GM12878 (cell line): ENCODE data around the gene CXorf66. TPM values are rescaled to one million over a fixed set of nuclear protein-coding genes. Genes with fewer than 3 reads are reported as not detected.

Experiments
- ATAC-seq: fragments of 200-7000 bp; cut with Tn5 transposase; 3 replicates; pipeline ENCODE4 v1.9.1; 2020; ENCODE audit warnings: mild to moderate bottlenecking, moderate library complexity
- BruUV-seq: library from RNA; stranded (reverse); fragments of 400-500 nt; replicated peaks from 2 replicates; lab custom pipeline; 2021; lab: Mats Ljungman, UMichigan
- CTCF ChIA-PET: fragments of 300-600 bp; sonication (Branson Sonifier 250); formaldehyde crosslinking; extraction: SDS; loops from one replicate; lab custom pipeline; 2021; ENCODE audit warnings: inconsistent platforms; lab: Yijun Ruan, JAX
- POLR2A ChIA-PET: fragments of 350-600 bp; formaldehyde crosslinking; extraction: SDS; loops from one replicate; lab custom pipeline; 2021; ENCODE audit warnings: inconsistent platforms; lab: Charles Lee
- RAD21 ChIA-PET: fragments of 300-600 bp; sonication (Branson Sonifier 250); formaldehyde crosslinking; loops from one replicate; lab custom pipeline; 2023; ENCODE audit warnings: antibody characterized with exemption; ENCODE audit not compliant: unreplicated experiment; lab: Charles Lee
- SMC1A ChIA-PET: fragments of 300-600 bp; sonication (Branson Sonifier 250); formaldehyde crosslinking; loops from one replicate; lab custom pipeline; 2023; ENCODE audit not compliant: unreplicated experiment, uncharacterized antibody; lab: Charles Lee
- DNase-seq: peaks from one replicate; pipeline ENCODE4 v3.0.0-alpha.2; 2011; ENCODE audit warnings: low read depth, low spot score
- FAIRE-seq: peaks from 3 replicates; lab custom pipeline; 2011; peaks lifted over from hg19 to GRCh38; lab: Jason Lieb, UNC
- H2AFZ ChIP-seq: 2 replicates; pipeline ENCODE4 v1.6.0; 2011; ENCODE audit warnings: low read depth, low read length, control low read depth; ENCODE audit not compliant: control insufficient read depth
- H3K27ac ChIP-seq: 2 replicates; pipeline ENCODE4 v1.5.1; 2011; ENCODE audit warnings: control low read depth; ENCODE audit not compliant: control insufficient read depth, insufficient read depth
- H3K27me3 ChIP-seq, 2 experiments: replicated peaks in 1 of 2; 2 replicates each; pipeline versions ENCODE4 v1.6.0 to v1.6.1; 2011; ENCODE audit warnings: low read length in 1 of 2; ENCODE audit not compliant: control insufficient read depth in 2 of 2, insufficient read depth in 2 of 2
- H3K36me3 ChIP-seq, 2 experiments: 2 replicates each; pipeline ENCODE4 v1.5.1; 2011; ENCODE audit warnings: low read length in 1 of 2; ENCODE audit not compliant: control insufficient read depth in 2 of 2, insufficient read depth in 2 of 2
- H3K4me1 ChIP-seq: 2 replicates; pipeline ENCODE4 v1.6.1; 2011; ENCODE audit warnings: mild to moderate bottlenecking, low read length, moderate library complexity, mixed read lengths; ENCODE audit not compliant: control insufficient read depth, insufficient read depth
- H3K4me2 ChIP-seq: 2 replicates; pipeline ENCODE4 v1.6.0; 2011; ENCODE audit warnings: control low read depth; ENCODE audit not compliant: control insufficient read depth, insufficient read depth
- H3K4me3 ChIP-seq: fragments of 200-600 bp; sonication (generic); 2 replicates; pipeline ENCODE4 v1.5.1; 2016
- H3K79me2 ChIP-seq: 2 replicates; pipeline ENCODE4 v1.6.0; 2011; ENCODE audit warnings: low read length; ENCODE audit not compliant: control insufficient read depth, insufficient read depth
- H3K9ac ChIP-seq: 2 replicates; pipeline ENCODE4 v1.8.0; 2011; ENCODE audit warnings: low read length, control low read depth, mixed read lengths; ENCODE audit not compliant: control insufficient read depth, insufficient read depth
- H3K9me3 ChIP-seq: replicated peaks from 3 replicates; pipeline ENCODE4 v1.5.1; 2011; ENCODE audit warnings: mild to moderate bottlenecking, low read length; ENCODE audit not compliant: control insufficient read depth, insufficient read depth
- H4K20me1 ChIP-seq: 2 replicates; pipeline ENCODE4 v1.6.0; 2011; ENCODE audit not compliant: control insufficient read depth, insufficient read depth
- CREB1 ChIP-seq: IDR thresholded peaks from 2 replicates; pipeline ENCODE4 v1.6.1; 2012; ENCODE audit warnings: low read depth, mild to moderate bottlenecking, inconsistent platforms
- HDAC6 ChIP-seq: fragments of 200-600 bp; sonication (generic); IDR thresholded peaks from one replicate; pipeline ENCODE4 v1.8.0; 2017; ENCODE audit warnings: antibody characterized with exemption; ENCODE audit not compliant: unreplicated experiment
- RAD21 ChIP-seq: IDR thresholded peaks from 2 replicates; pipeline ENCODE4 v1.6.1; 2011; ENCODE audit warnings: mild to moderate bottlenecking, low read depth, low read length, moderate library complexity; ENCODE audit not compliant: insufficient read depth
- in situ Hi-C: fragments of 300-500 bp; cut with MboI; formaldehyde crosslinking; loops from 9 replicates; pipeline ENCODE4 v1.14.3; 2018; ENCODE audit warnings: mixed read lengths
- intact Hi-C: fragments of 100-400 bp; cut with micrococcal nuclease; formaldehyde crosslinking; loops from one replicate; pipeline ENCODE4 v1.14.2; 2022; ENCODE audit not compliant: unreplicated experiment
- polyA plus RNA-seq, 11 experiments: library from polyadenylated mRNA; depleted of rRNA in 4 of 11; unstranded in 6 of 11; stranded (reverse) in 5 of 11; fragments of >200 nt; fragmentation: Nextera tagmentation in 4 of 11; fragmentation: Illumina TruSeq in 1 of 11; extraction: Ambion mirVana in 4 of 11; extraction: Trizol in 1 of 11; gene quantifications; 1 replicate in 1 of 11; 2 replicates in 10 of 11; pipeline versions ENCODE4 v1.2.1 to v1.2.3, GENCODE V29; 2011 to 2016; ENCODE audit warnings: inconsistent platforms in 2 of 11, missing spikeins in 2 of 11, low read depth in 1 of 11
- total RNA-seq, 4 experiments: library from RNA; depleted of rRNA in 3 of 4; stranded (reverse); fragments of >200 nt in 3 of 4; fragmentation: Illumina TruSeq in 1 of 4; extraction: Trizol in 1 of 4; gene quantifications; 2 replicates each; pipeline versions ENCODE4 v1.2.1 to v1.2.3, GENCODE V29; 2013 to 2021
- TF ChIP-seq, protein P1 (sequence below), 3 experiments: IDR thresholded peaks in 2 of 3; conservative IDR thresholded peaks in 1 of 3; 2 replicates each; pipeline ENCODE4 v1.5.1; 2011; ENCODE audit warnings: low read depth in 3 of 3, low read length in 3 of 3, mild to moderate bottlenecking in 3 of 3, control low read depth in 2 of 3, moderate library complexity in 2 of 3, inconsistent platforms in 1 of 3, mixed read lengths in 1 of 3; ENCODE audit not compliant: control insufficient read depth in 2 of 3, insufficient read depth in 1 of 3; ENCODE audit errors: extremely low read depth in 1 of 3

CXorf66 gene
- total and polyA plus RNA-seq, 10 of the 15 experiments (the other 5 are each of a cell fraction or from before 2014, with no cell fraction given) = not detected

- Histone ChIP-seq H4K20me1 (no peaks in the 10 kb centered on the region), H3K4me1 (no peaks in the 10 kb centered on the region), H3K79me2 (peaks cover 12% of the 10 kb centered on the region), H3K27ac (no peak overlapping the region), H3K9me3 (no peaks in the 10 kb centered on the region), H3K4me2 (no peak overlapping the region), H3K9ac (no peak overlapping the region), H2AFZ (no peak overlapping the region), H3K27me3 (no peaks in the 10 kb centered on the region), H3K4me3 (no peak overlapping the region), H3K36me3 (no peaks in the 10 kb centered on the region)
- CTCF ChIA-PET = no interaction called here
- no peak for FAIRE-seq
- no peak for ATAC-seq
- in situ Hi-C loops (loop anchor here (10.0 kb wide), 1 partner anchor 381 kb away; no protein-coding TSS in a partner anchor), intact Hi-C loops (loop anchor here (10.0 kb wide), 1 partner anchor 141 kb away; no protein-coding TSS in a partner anchor)
- no peak for DNase-seq
- POLR2A ChIA-PET = no interaction called here
- TF ChIP-seq, protein P1, sequence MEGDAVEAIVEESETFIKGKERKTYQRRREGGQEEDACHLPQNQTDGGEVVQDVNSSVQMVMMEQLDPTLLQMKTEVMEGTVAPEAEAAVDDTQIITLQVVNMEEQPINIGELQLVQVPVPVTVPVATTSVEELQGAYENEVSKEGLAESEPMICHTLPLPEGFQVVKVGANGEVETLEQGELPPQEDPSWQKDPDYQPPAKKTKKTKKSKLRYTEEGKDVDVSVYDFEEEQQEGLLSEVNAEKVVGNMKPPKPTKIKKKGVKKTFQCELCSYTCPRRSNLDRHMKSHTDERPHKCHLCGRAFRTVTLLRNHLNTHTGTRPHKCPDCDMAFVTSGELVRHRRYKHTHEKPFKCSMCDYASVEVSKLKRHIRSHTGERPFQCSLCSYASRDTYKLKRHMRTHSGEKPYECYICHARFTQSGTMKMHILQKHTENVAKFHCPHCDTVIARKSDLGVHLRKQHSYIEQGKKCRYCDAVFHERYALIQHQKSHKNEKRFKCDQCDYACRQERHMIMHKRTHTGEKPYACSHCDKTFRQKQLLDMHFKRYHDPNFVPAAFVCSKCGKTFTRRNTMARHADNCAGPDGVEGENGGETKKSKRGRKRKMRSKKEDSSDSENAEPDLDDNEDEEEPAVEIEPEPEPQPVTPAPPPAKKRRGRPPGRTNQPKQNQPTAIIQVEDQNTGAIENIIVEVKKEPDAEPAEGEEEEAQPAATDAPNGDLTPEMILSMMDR (IDR thresholded peaks at IDR 0.05 in 2 of 3, conservative IDR thresholded peaks at IDR 0.05 in 1 of 3; ENCODE audit: control insufficient read depth in 2 of 3, extremely low read depth in 1 of 3, insufficient read depth in 1 of 3, low read depth in 3 of 3, low read length in 3 of 3) = 0 out of 6 replicates have a peak, but pooled peaks of 1 of the 3 experiments have one; percentile 5
- TF ChIP-seq HDAC6 = no peak
- TF ChIP-seq CREB1 = no peak
- TF ChIP-seq RAD21 = 0 out of 2 replicates have a peak, but pooled peaks have one; percentile 18
- BruUV-seq = no TSS peak
- SMC1A ChIA-PET = interaction anchor here (1.0 kb wide), 1 partner anchor 10 kb away, joined by 4 read pairs; no protein-coding TSS in a partner anchor
- RAD21 ChIA-PET = no interaction called here
Measured at GRCh38 chrX:139936259-139936658, 29.1 kb downstream of the CXorf66 start.
